Skeletal muscle tissue (tissue), 4 donors: ENCODE results near the gene LAIR2. TPM values are rescaled to one million over a fixed set of nuclear protein-coding genes. Genes with fewer than 3 reads are reported as not detected.
"Not testable (repeated sequence)": the region's sequence is repeated elsewhere in the genome, so short reads cannot be mapped to it uniquely, and the experiment has no call there.

Experiments used
- H3K27ac ChIP-seq: one replicate; pipeline ENCODE4 v1.7.0; 2013; ENCODE audit warnings: mild to moderate bottlenecking, low read depth, low read length, inconsistent platforms
- H3K27me3 ChIP-seq, 3 donors: one replicate each; pipeline ENCODE4 v1.7.0; 2013; ENCODE audit warnings: low read length in 3 of 3; ENCODE audit not compliant: control insufficient read depth in 3 of 3, insufficient read depth in 3 of 3
- H3K36me3 ChIP-seq, 3 donors: one replicate each; pipeline ENCODE4 v1.7.0; 2013; ENCODE audit warnings: low read length in 3 of 3; ENCODE audit not compliant: control insufficient read depth in 3 of 3, insufficient read depth in 3 of 3
- H3K4me1 ChIP-seq, 3 donors: one replicate each; pipeline ENCODE4 v1.7.0; 2013; ENCODE audit warnings: low read length in 3 of 3, mild to moderate bottlenecking in 3 of 3; ENCODE audit not compliant: control insufficient read depth in 3 of 3, insufficient read depth in 3 of 3
- H3K4me3 ChIP-seq, 3 donors: one replicate each; pipeline ENCODE4 v1.7.0; 2013; ENCODE audit warnings: low read length in 3 of 3
- H3K9ac ChIP-seq, 3 donors: one replicate each; pipeline ENCODE4 v1.7.0; 2013; ENCODE audit warnings: low read length in 3 of 3, mild to moderate bottlenecking in 3 of 3, moderate library complexity in 2 of 3, low read depth in 1 of 3
- H3K9me3 ChIP-seq, 3 donors: one replicate each; pipeline ENCODE4 v1.7.0; 2013; ENCODE audit warnings: low read length in 3 of 3; ENCODE audit not compliant: control insufficient read depth in 3 of 3
- total RNA-seq: library from RNA; depleted of rRNA; stranded (reverse); fragments of >200 nt; gene quantifications from one replicate; pipeline ENCODE4 v1.2.3, GENCODE V29; 2014
- donor health status: Osteomylitis.

LAIR2 gene
- total RNA-seq, 1 donor from 2014 or later, result not detected

DNA sequence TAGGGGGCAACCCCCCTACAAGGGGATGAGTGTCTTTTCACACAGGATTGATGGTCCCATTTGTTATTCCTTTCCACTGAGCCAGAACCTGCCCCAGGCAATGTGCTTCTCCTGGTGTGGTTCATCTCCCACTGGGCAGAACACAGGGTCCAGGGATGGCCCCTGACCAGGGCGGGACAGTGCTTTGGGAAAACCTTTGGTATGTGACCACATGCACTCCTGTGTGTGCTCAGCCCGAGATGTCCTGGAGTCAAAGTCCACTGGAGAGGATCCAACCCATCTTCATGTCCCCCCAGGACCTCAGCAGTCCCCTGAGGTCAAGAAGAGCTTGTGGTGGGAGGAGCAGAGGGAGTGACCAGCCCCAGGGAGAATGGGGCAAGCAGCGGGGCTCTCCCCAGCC lies 5.9 kb downstream of the LAIR2 start:
- not testable (repeated sequence) for H3K27ac ChIP-seq, H3K4me3 ChIP-seq, H3K27me3 ChIP-seq, H3K9ac ChIP-seq, H3K36me3 ChIP-seq, H3K4me1 ChIP-seq, H3K9me3 ChIP-seq

- not testable (repeated sequence) for H3K9me3 ChIP-seq, H3K27ac ChIP-seq, H3K4me1 ChIP-seq, H3K36me3 ChIP-seq, H3K9ac ChIP-seq, H3K4me3 ChIP-seq, H3K27me3 ChIP-seq
Measured at GRCh38 chr19:54509200-54509940, 6.7 kb downstream of the LAIR2 start.

- Histone ChIP-seq H3K36me3 (no peaks in the 10 kb centered on the region), H3K27me3 (peaks cover 0 to 2% (median 0%) of the 10 kb centered on the region in 3 donors), H3K27ac (no peak overlapping the region), H3K4me1 (no peaks in the 10 kb centered on the region), H3K9ac (no peak overlapping the region), H3K4me3 (no peak overlapping the region), H3K9me3 (no peaks in the 10 kb centered on the region)
Measured at GRCh38 chr19:54515156-54515555, 12.5 kb downstream of the LAIR2 start.

GRCh38 chr19:54517483-54517882 lies 14.9 kb downstream of the LAIR2 start:
- no peak overlapping the region for H3K4me3 ChIP-seq
- peaks cover 0 to 5% (median 4%) of the 10 kb centered on the region in 3 donors for H3K4me1 ChIP-seq
- no peak overlapping the region for H3K27ac ChIP-seq
- H3K27me3 ChIP-seq, result peaks cover 0 to 2% (median 0%) of the 10 kb centered on the region in 3 donors
- H3K9me3 ChIP-seq, result no peaks in the 10 kb centered on the region
- no peaks in the 10 kb centered on the region for H3K36me3 ChIP-seq
- no peak overlapping the region for H3K9ac ChIP-seq

DNA sequence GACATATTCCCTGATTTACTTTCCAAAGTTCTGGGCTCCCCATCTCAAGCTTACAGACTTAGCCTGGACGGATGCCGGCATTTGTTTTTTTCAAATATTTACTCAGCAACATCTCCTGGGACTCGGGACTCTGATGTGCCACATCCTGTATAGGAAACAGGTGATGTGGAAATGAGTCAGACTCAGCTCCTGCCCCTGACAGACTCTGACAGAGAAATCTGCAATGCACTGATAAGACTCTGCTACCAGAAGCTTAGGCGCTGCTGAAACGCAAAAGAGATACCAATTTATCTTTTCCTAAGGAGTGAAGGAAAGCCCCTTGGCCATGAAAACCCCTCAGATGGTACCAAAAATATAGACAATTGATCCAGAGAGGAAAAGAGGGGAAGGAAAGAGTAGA lies 16.2 kb downstream of the LAIR2 start:
- H3K27ac ChIP-seq, result no peak overlapping the region
- H3K36me3 ChIP-seq, result no peaks in the 10 kb centered on the region
- H3K27me3 ChIP-seq, result peaks cover 0 to 2% (median 0%) of the 10 kb centered on the region in 3 donors
- H3K4me1 ChIP-seq, result peaks cover 0 to 8% (median 4%) of the 10 kb centered on the region in 3 donors
- H3K9me3 ChIP-seq, result no peaks in the 10 kb centered on the region
- no peak overlapping the region for H3K4me3 ChIP-seq
- H3K9ac ChIP-seq, result no peak overlapping the region

GRCh38 chr19:54521022-54521859 lies 18.6 kb downstream of the LAIR2 start:
- Histone ChIP-seq H3K27me3 (no peaks in the 10 kb centered on the region), H3K9ac (no peak overlapping the region), H3K27ac (no peak overlapping the region), H3K36me3 (no peaks in the 10 kb centered on the region), H3K9me3 (no peaks in the 10 kb centered on the region), H3K4me1 (peaks cover 0 to 8% (median 4%) of the 10 kb centered on the region in 3 donors), H3K4me3 (no peak overlapping the region)

DNA sequence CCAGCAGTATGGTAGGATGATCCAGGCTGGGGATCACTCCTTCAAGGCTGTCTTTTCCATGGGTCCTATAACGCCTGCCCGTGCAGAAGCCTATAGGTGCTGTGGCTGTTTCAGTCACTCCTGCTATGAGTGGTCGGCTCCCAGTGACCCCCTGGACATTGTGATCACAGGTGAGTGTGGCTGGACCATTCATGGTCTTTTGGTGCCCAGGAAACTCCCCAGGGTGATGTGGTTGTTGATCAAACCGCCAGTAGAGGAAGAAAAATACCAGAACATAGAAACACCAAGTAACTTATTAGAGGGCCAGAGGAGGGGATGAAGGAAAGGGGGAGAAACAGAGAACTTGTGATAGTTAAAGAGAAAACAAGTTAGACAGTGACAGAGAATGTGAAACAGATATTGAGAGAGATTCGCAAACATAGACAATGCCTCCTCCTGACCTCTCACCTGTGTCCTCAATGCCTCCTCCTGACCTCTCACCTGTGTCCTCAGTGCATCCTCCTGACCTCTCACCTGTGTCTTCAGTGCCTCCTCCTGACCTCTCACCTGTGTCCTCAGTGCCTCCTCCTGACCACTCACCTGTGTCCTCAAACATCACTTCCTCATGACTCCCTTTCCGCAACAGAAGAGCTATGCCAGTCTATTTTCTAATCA lies 19.4 kb downstream of the LAIR2 start:
- H3K27ac ChIP-seq, result no peak overlapping the region
- H3K36me3 ChIP-seq, result no peaks in the 10 kb centered on the region
- H3K4me1 ChIP-seq, result peaks cover 0 to 8% (median 4%) of the 10 kb centered on the region in 3 donors
- no peaks in the 10 kb centered on the region for H3K27me3 ChIP-seq
- H3K9me3 ChIP-seq, result no peaks in the 10 kb centered on the region
- H3K9ac ChIP-seq, result no peak overlapping the region
- H3K4me3 ChIP-seq, result no peak overlapping the region

DNA sequence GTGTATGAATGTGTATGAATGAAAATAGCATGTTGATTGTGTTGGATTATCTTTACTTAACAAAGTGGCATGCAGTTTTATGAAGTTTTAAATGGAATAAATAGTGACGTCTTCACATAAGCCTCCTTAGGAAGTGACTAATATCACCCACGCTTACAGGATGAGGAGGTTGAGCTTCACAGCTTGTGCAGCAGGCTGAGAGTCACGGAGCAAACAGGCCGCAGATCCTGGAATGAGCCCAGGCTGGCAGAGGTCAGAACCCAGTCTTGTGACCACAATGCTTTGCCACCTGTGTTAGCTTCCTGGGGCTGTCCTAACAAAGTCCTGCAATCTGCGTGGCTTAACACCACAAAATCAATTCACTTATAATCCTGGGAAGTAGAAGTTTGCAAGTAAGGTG lies 20.8 kb downstream of the LAIR2 start:
- H3K9me3 ChIP-seq, result no peaks in the 10 kb centered on the region
- no peak overlapping the region for H3K9ac ChIP-seq
- no peak overlapping the region for H3K27ac ChIP-seq
- peaks cover 0 to 8% (median 4%) of the 10 kb centered on the region in 3 donors for H3K4me1 ChIP-seq
- no peak overlapping the region for H3K4me3 ChIP-seq
- no peaks in the 10 kb centered on the region for H3K27me3 ChIP-seq
- no peaks in the 10 kb centered on the region for H3K36me3 ChIP-seq

DNA sequence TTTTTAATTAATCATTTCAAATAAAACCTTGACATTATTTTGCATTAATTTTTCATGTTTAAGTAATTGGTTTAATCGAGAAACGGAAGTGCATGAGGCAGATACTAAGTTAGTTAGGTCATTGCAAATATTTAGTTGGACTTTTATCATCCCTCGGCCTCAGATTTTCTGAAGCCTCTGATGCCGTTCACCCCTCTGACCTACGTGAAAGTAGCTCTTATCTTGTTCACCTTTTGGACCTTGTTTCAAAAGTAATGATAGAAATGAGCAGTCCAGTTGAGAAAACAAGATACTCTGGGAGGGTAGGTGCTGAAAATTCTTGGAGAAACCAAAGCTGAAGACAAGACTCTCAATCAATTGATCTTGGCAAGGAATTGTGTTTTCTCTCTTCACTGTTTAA lies 23.0 kb downstream of the LAIR2 start:
- no peak overlapping the region for H3K9ac ChIP-seq
- H3K4me1 ChIP-seq, result peaks cover 0 to 8% (median 4%) of the 10 kb centered on the region in 3 donors
- no peak overlapping the region for H3K4me3 ChIP-seq
- no peaks in the 10 kb centered on the region for H3K36me3 ChIP-seq
- no peaks in the 10 kb centered on the region for H3K27me3 ChIP-seq
- no peak overlapping the region for H3K27ac ChIP-seq
- H3K9me3 ChIP-seq, result no peaks in the 10 kb centered on the region

DNA sequence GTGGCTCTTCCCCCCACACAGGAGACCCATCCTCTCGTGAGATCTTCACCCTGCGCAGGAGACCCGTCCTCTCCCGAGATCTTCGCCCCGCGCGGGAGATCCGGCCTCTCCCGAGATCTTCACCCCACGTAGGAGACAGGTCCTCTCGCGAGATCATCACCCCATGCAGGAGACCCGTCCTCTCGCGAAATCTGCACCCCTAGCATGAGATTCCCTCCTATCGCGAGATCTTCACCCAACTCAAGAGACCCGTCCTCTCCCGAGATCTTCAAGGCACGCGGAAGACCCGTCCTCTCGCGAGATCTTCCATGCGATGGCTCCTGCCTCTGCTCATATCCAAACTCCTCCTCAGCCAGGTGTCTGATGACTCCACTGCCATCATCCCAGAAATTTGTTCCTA lies 24.3 kb downstream of the LAIR2 start:
- no peak overlapping the region for H3K4me3 ChIP-seq
- no peak overlapping the region for H3K27ac ChIP-seq
- peaks cover 0 to 3% (median 0%) of the 10 kb centered on the region in 3 donors for H3K4me1 ChIP-seq
- H3K27me3 ChIP-seq, result no peaks in the 10 kb centered on the region
- no peaks in the 10 kb centered on the region for H3K36me3 ChIP-seq
- no peak overlapping the region for H3K9ac ChIP-seq
- no peaks in the 10 kb centered on the region for H3K9me3 ChIP-seq
